ENCODE data around the gene RNF26. TPM values are rescaled to one million over a fixed set of nuclear protein-coding genes. Genes with fewer than 3 reads are reported as not detected.

RNF26 gene
- total and polyA plus RNA-seq, 10 of the 15 experiments (the other 5 are each of a cell fraction or from before 2014, with no cell fraction given): 2.8 to 54.5 (median 17.7) TPM

DNA sequence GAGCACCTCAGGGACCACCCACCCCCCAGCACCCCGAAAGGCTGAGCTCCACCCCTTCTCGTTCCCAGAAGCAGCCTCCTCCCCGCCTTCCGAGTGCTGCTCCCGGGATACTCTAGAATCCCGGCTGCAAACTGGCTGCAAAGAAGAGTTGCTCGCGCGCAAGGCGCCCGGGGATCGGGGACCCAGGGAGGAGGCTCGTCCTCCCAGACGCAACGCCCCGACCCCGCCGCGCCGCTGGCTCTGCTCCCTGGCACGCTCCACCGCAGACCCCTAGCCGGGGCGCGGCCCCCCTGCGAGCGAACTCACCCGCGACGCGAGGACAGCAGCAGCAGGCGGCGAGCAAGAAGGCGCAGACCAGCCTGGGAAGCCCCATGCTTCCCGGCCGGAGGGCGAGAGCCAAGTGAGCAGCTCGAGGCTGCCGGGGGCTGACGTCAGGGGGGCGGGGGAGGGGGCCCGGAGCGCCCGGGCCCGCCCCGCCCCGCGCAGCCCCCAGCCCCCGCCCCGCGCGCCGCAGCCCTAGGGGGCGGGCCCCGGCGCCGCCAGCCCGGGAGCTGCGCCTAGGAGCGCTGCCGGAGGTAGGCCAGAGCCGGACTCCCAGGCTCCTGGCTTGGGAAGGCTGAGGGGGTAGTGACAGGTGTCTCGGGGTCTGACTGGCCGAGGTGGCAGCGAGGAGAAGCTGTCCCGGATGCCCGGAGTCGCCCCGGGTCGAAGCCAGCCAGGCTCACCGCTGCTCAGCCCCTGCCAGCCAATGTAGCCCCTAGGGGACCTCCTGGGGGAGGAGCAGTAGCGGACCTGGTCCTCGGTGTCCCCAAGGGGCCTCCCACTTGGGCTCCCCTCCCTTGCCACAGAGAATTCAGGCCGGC is 17.4 kb upstream of the RNF26 start, which contains the start of gene MCAM:
MCAM (minus strand) TSS at position 402 of the 863 bp plus-strand sequence; CDS start at position 373, 29 bp downstream.
- under 1% methylated on average over 45 of the region's 74 CpGs for WGBS (ENCODE audit: insufficient coverage, insufficient replicate concordance, low lambda C conversion rate, missing lambda C conversion rate)
- H3K27me3 ChIP-seq (replicated peaks in 1 of 2; ENCODE audit: control insufficient read depth in 2 of 2, insufficient read depth in 2 of 2, low read length in 1 of 2): peaks cover 1 to 15% of the 10 kb centered on the region in 2 experiments; a peak in 3 of 4 replicates
- FAIRE-seq: no peak
- CTCF ChIA-PET: interaction anchor here (0.8 to 2.8 kb wide), 7 partner anchors 9 to 110 kb away, joined by 3 to 8 read pairs (median 4); no protein-coding TSS in a partner anchor
- H3K9ac ChIP-seq (ENCODE audit: control insufficient read depth, insufficient read depth, low read length): no peak within 1 kb of the TSS
- H3K4me3 ChIP-seq: peak within 1 kb of the TSS; percentile 57; the same call in 1 of the 2 replicates
- ATAC-seq: peak; percentile 4; the same call in 2 of the 3 replicates
- no peak within 1 kb of the TSS for H3K27ac ChIP-seq (ENCODE audit: control insufficient read depth, insufficient read depth)
- H3K79me2 ChIP-seq (ENCODE audit: control insufficient read depth, insufficient read depth, low read length): no peaks in the 10 kb centered on the region
- no peaks in the 10 kb centered on the region for H3K9me3 ChIP-seq (replicated peaks; ENCODE audit: control insufficient read depth, insufficient read depth, low read length)
- H4K20me1 ChIP-seq (ENCODE audit: control insufficient read depth, insufficient read depth): no peaks in the 10 kb centered on the region
- no peaks in the 10 kb centered on the region for H3K36me3 ChIP-seq (ENCODE audit: control insufficient read depth in 2 of 2, insufficient read depth in 2 of 2, low read length in 1 of 2)
- POLR2A ChIA-PET: interaction anchor here (1.0 to 1.2 kb wide), 4 partner anchors 13 to 214 kb away, joined by 3 to 5 read pairs (median 4); partner anchors contain the start of gene RNF26
- peak within 1 kb of the TSS; percentile 61 for H2AFZ ChIP-seq (ENCODE audit: control insufficient read depth, low read depth, low read length)
- H3K4me1 ChIP-seq (ENCODE audit: control insufficient read depth, insufficient read depth, low read length): peaks cover 39% of the 10 kb centered on the region
- H3K4me2 ChIP-seq (ENCODE audit: control insufficient read depth, insufficient read depth): peak within 1 kb of the TSS; percentile 87
- no TSS peak for BruUV-seq (replicated peaks)
- in situ Hi-C loops (cut with MboI) (no loop called here), intact Hi-C loops (cut with micrococcal nuclease; ENCODE audit: unreplicated experiment) (no loop called here)
- SMC1A ChIA-PET (ENCODE audit: uncharacterized antibody, unreplicated experiment): interaction anchor here (1.0 to 3.5 kb wide), 3 partner anchors 9 to 34 kb away, joined by 3 to 14 read pairs (median 3); no protein-coding TSS in a partner anchor
- RAD21 ChIA-PET (ENCODE audit: unreplicated experiment): interaction anchor here (1.0 to 2.1 kb wide), 3 partner anchors 21 to 249 kb away, joined by 3 to 4 read pairs (median 4); partner anchors contain the start of gene VPS11
- TF ChIP-seq SUZ12 (IDR thresholded peaks at IDR 0.05; ENCODE audit: unreplicated experiment) (peak; percentile 67), BHLHE40 (IDR thresholded peaks at IDR 0.05; ENCODE audit: borderline replicate concordance in 1 of 2, low read depth in 2 of 2, low read length in 1 of 2) (peak in 1 of 2 experiments; percentile 37; a peak in 1 of 4 replicates), HDAC6 (IDR thresholded peaks at IDR 0.05; ENCODE audit: unreplicated experiment) (peak; percentile 43), POLR2A (IDR thresholded peaks at IDR 0.05; ENCODE audit: low read depth, low read length) (peak; percentile 24; the same call in 1 of the 2 replicates), MEF2B (IDR thresholded peaks at IDR 0.05; ENCODE audit: partially characterized antibody, poor library complexity, severe bottlenecking) (no peak), CUX1 (IDR thresholded peaks at IDR 0.05; ENCODE audit: insufficient replicate concordance, low read depth, low read length) (no peak)
- TF ChIP-seq, protein P1, sequence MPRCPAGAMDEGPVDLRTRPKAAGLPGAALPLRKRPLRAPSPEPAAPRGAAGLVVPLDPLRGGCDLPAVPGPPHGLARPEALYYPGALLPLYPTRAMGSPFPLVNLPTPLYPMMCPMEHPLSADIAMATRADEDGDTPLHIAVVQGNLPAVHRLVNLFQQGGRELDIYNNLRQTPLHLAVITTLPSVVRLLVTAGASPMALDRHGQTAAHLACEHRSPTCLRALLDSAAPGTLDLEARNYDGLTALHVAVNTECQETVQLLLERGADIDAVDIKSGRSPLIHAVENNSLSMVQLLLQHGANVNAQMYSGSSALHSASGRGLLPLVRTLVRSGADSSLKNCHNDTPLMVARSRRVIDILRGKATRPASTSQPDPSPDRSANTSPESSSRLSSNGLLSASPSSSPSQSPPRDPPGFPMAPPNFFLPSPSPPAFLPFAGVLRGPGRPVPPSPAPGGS (IDR thresholded peaks at IDR 0.05; ENCODE audit: borderline replicate concordance, insufficient read depth, low read depth, low read length, poor library complexity, severe bottlenecking): no peak
- DNase-seq (ENCODE audit: low read depth, low spot score): no peak
